Kidney (tissue), 14 donors: Measurements from ENCODE around the gene HAL. TPM values are rescaled to one million over a fixed set of nuclear protein-coding genes. Genes with fewer than 3 reads are reported as not detected.

Experiments
- DNase-seq, 5 donors: peaks; one replicate each; pipeline ENCODE4 v3.0.0-alpha.2; 2013 to 2020
- FAIRE-seq: peaks from 2 replicates; lab custom pipeline; 2012; peaks lifted over from hg19 to GRCh38; lab: Jason Lieb, UNC
- H3K27ac ChIP-seq, 2 donors: one replicate each; pipeline ENCODE4 v1.7.0; 2013; ENCODE audit warnings: low read depth in 2 of 2, low read length in 2 of 2, inconsistent platforms in 1 of 2
- H3K27me3 ChIP-seq: one replicate; pipeline ENCODE4 v1.7.1; 2013; ENCODE audit warnings: low read length, inconsistent platforms; ENCODE audit not compliant: control insufficient read depth, insufficient read depth
- H3K36me3 ChIP-seq, 3 donors: one replicate each; pipeline versions ENCODE4 v1.7.0 to v1.7.1; 2013; ENCODE audit warnings: low read length in 3 of 3, control low read depth in 1 of 3, inconsistent platforms in 1 of 3; ENCODE audit not compliant: insufficient read depth in 3 of 3, control insufficient read depth in 2 of 3
- H3K4me1 ChIP-seq, 3 donors: one replicate each; pipeline versions ENCODE4 v1.7.0 to v1.7.1; 2013; ENCODE audit warnings: low read length in 3 of 3, inconsistent platforms in 1 of 3, low read depth in 1 of 3; ENCODE audit not compliant: control insufficient read depth in 2 of 3, insufficient read depth in 2 of 3
- H3K4me3 ChIP-seq, 3 donors: one replicate each; pipeline versions ENCODE4 v1.7.0 to v1.8.1; 2013; ENCODE audit warnings: low read length in 3 of 3, control low read depth in 1 of 3, inconsistent platforms in 1 of 3
- H3K9ac ChIP-seq, 3 donors: one replicate each; pipeline versions ENCODE4 v1.7.0 to v1.7.1; 2013; ENCODE audit warnings: low read length in 3 of 3, control low read depth in 1 of 3, inconsistent platforms in 1 of 3
- H3K9me3 ChIP-seq, 3 donors: one replicate each; pipeline versions ENCODE4 v1.7.0 to v1.7.1; 2013; ENCODE audit warnings: low read length in 3 of 3, control low read depth in 1 of 3, inconsistent platforms in 1 of 3; ENCODE audit not compliant: control insufficient read depth in 2 of 3, insufficient read depth in 1 of 3
- intact Hi-C: fragments of 100-400 bp; cut with DNase I; formaldehyde crosslinking; loops from one replicate; pipeline ENCODE4 v1.11.1; 2022
- polyA plus RNA-seq: library from polyadenylated mRNA; stranded (reverse); fragments of 350-450 nt; fragmentation: Illumina TruSeq; extraction: RNeasy Lipid Tissue Mini Kit (QIAGEN cat#74804); gene quantifications from one replicate; pipeline ENCODE4 v1.2.3, GENCODE V29; 2014; ENCODE audit warnings: low read depth, low replicate concordance; ENCODE audit not compliant: insufficient read depth
- total RNA-seq: library from RNA; stranded (reverse); fragmentation: NEBNext Ultra II Directional; extraction: Animal tissue kit (Norgen Biotek cat#: 25700); gene quantifications from one replicate; pipeline ENCODE4 v1.2.1, GENCODE V29; 2021
- TF ChIP-seq, protein P1 (sequence below): IDR thresholded peaks from 3 replicates; pipeline ENCODE4 v1.5.1; 2012; ENCODE audit warnings: mild to moderate bottlenecking, moderate library complexity, borderline replicate concordance; ENCODE audit not compliant: insufficient read depth; ENCODE audit errors: extremely low read depth
- donor health status: control.
- donor health status: control.
- donor health status: control.
- donor health status: control.
- donor health status: control.
- donor health status: DM: yes; HTN: yes; CAD: no.
- donor health status: Normal renal cell carcinoma (clear cell type).

The HAL gene
- total and polyA plus RNA-seq, 2 donors from 2014 or later, result 0.88 TPM; not detected in 1

DNA sequence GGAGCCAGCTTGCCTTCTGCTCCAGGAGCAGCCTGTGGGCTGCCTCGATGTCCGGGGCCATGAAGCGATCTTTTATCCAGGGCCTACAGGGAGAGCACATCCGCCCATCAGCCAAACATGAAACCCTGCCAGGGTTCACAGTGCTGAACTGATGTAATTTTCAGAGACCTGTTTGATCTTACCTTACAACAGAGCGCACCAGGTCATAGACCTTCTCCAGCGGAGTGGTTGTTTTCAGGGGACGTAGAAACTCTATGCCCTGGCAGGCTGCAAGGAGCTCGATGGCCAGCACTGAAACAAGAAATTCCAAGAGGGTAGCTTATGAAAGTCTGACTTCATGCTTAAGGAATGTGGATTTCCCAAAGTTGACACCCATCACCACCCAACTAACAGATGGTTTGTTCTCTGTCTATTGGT, 19.7 kb downstream of the HAL start:
- Histone ChIP-seq H3K9me3 (no peaks in the 10 kb centered on the region), H3K27ac (no peak overlapping the region), H3K36me3 (no peaks in the 10 kb centered on the region), H3K9ac (no peak overlapping the region), H3K27me3 (no peaks in the 10 kb centered on the region), H3K4me3 (no peak overlapping the region), H3K4me1 (peaks cover 0 to 3% (median 0%) of the 10 kb centered on the region in 3 donors)
- intact Hi-C loops, result no loop called here
- peak in 1 of 5 donors; percentile 9 for DNase-seq
- TF ChIP-seq, protein P1, sequence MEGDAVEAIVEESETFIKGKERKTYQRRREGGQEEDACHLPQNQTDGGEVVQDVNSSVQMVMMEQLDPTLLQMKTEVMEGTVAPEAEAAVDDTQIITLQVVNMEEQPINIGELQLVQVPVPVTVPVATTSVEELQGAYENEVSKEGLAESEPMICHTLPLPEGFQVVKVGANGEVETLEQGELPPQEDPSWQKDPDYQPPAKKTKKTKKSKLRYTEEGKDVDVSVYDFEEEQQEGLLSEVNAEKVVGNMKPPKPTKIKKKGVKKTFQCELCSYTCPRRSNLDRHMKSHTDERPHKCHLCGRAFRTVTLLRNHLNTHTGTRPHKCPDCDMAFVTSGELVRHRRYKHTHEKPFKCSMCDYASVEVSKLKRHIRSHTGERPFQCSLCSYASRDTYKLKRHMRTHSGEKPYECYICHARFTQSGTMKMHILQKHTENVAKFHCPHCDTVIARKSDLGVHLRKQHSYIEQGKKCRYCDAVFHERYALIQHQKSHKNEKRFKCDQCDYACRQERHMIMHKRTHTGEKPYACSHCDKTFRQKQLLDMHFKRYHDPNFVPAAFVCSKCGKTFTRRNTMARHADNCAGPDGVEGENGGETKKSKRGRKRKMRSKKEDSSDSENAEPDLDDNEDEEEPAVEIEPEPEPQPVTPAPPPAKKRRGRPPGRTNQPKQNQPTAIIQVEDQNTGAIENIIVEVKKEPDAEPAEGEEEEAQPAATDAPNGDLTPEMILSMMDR, result no peak
- no peak for FAIRE-seq

DNA sequence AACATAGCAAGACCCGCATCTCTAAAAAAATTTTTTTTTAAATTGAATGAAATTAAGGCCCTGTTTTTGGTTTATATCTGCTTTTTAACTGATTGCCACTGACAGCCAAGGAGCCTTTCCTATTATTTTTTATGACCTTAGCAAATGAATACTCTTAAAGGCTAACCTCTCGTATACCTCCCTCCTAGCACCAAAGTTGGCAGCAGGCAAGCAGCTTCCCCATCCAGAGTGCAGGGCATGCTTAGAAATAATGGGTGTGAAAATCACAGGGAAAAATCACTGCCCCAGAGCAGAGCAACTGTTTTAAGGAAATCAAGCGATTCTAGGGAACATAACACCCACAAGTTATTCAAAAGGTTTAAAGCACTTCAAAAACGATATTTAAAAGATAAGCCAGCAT, 20.7 kb downstream of the HAL start:
- no peaks in the 10 kb centered on the region for H3K27me3 ChIP-seq
- no peak overlapping the region for H3K4me3 ChIP-seq
- FAIRE-seq (no peak), DNase-seq (no peak)
- H3K27ac ChIP-seq, result no peak overlapping the region
- H3K4me1 ChIP-seq, result peaks cover 0 to 3% (median 0%) of the 10 kb centered on the region in 3 donors
- H3K9ac ChIP-seq, result no peak overlapping the region
- no peaks in the 10 kb centered on the region for H3K36me3 ChIP-seq
- intact Hi-C loops, result no loop called here
- H3K9me3 ChIP-seq, result no peaks in the 10 kb centered on the region
- TF ChIP-seq, protein P1, result no peak

- peak in 2 of 5 donors; percentile 28 to 44 for DNase-seq
- TF ChIP-seq, protein P1, result no peak
- intact Hi-C loops, result no loop called here
Observed at GRCh38 chr12:95974358-95974757, 21.8 kb downstream of the HAL start.

More at GRCh38 chr12:95974358-95974757, 21.8 kb downstream of the HAL start:
- no peak for FAIRE-seq
- Histone ChIP-seq H3K27ac (no peak overlapping the region), H3K9ac (no peak overlapping the region), H3K9me3 (no peaks in the 10 kb centered on the region), H3K4me1 (peaks cover 0 to 3% (median 0%) of the 10 kb centered on the region in 3 donors), H3K36me3 (no peaks in the 10 kb centered on the region), H3K27me3 (no peaks in the 10 kb centered on the region), H3K4me3 (no peak overlapping the region)
